H1 (cell line): ENCODE measurements around the gene AGBL4. TPM values are rescaled to one million over a fixed set of nuclear protein-coding genes. Genes with fewer than 3 reads are reported as not detected.

Experiments
- CTCF ChIA-PET: fragments of 300-600 bp; sonication (Branson Sonifier 250); formaldehyde crosslinking; loops from one replicate; lab custom pipeline; 2021; ENCODE audit not compliant: partially characterized antibody; lab: Charles Lee
- POLR2A ChIA-PET: fragments of 300-600 bp; sonication (Branson Sonifier 250); formaldehyde crosslinking; loops from one replicate; lab custom pipeline; 2021; ENCODE audit warnings: inconsistent platforms; ENCODE audit not compliant: partially characterized antibody; lab: Charles Lee
- DNase-seq, 2 experiments: peaks; one replicate each; pipeline versions ENCODE4 v3.0.0 to v3.0.0-alpha.2; 2010 to 2022; ENCODE audit warnings: low spot score in 2 of 2, low read depth in 1 of 2, mixed read lengths in 1 of 2
- FAIRE-seq: peaks from 2 replicates; lab custom pipeline; 2011; peaks lifted over from hg19 to GRCh38; lab: Jason Lieb, UNC
- H2AFZ ChIP-seq: 2 replicates; pipeline ENCODE4 v1.8.1; 2012; ENCODE audit warnings: low read length, inconsistent platforms
- H2AK5ac ChIP-seq: 2 replicates; pipeline ENCODE4 v1.6.1; 2013; ENCODE audit warnings: low read depth, low read length
- H2BK120ac ChIP-seq: replicated peaks from 2 replicates; pipeline ENCODE3; 2013; ENCODE audit warnings: low read depth, low read length, inconsistent platforms
- H2BK12ac ChIP-seq: 2 replicates; pipeline ENCODE4 v1.6.1; 2013; ENCODE audit warnings: low read depth, low read length
- H2BK15ac ChIP-seq: 2 replicates; pipeline ENCODE4 v1.6.1; 2013; ENCODE audit warnings: low read length
- H2BK20ac ChIP-seq: 2 replicates; pipeline ENCODE4 v1.6.1; 2013; ENCODE audit warnings: low read length
- H2BK5ac ChIP-seq: 2 replicates; pipeline ENCODE4 v1.6.1; 2013; ENCODE audit warnings: low read depth, low read length
- H3K14ac ChIP-seq: 2 replicates; pipeline ENCODE4 v1.6.1; 2013; ENCODE audit warnings: inconsistent platforms; ENCODE audit not compliant: insufficient read length
- H3K18ac ChIP-seq: 2 replicates; pipeline ENCODE4 v1.6.1; 2013; ENCODE audit warnings: low read length; ENCODE audit errors: extremely low read depth
- H3K23ac ChIP-seq: 2 replicates; pipeline ENCODE4 v1.6.1; 2013; ENCODE audit warnings: inconsistent platforms; ENCODE audit not compliant: insufficient read length
- H3K23me2 ChIP-seq: 2 replicates; pipeline ENCODE4 v1.6.1; 2013; ENCODE audit warnings: low read depth, low read length
- H3K27ac ChIP-seq: 2 replicates; pipeline ENCODE4 v1.6.1; 2011; ENCODE audit warnings: low read depth, low read length, inconsistent platforms
- H3K27me3 ChIP-seq, 4 experiments: replicated peaks in 1 of 4; 1 replicate in 1 of 4; 2 replicates in 3 of 4; pipeline versions ENCODE4 v1.6.1 to v1.8.1; 2011 to 2013; ENCODE audit warnings: low read length in 3 of 4, mild to moderate bottlenecking in 3 of 4, inconsistent platforms in 2 of 4, mixed read lengths in 2 of 4, moderate library complexity in 1 of 4; ENCODE audit not compliant: control insufficient read depth in 3 of 4, insufficient read depth in 3 of 4; ENCODE audit errors: extremely low read depth in 1 of 4
- H3K36me3 ChIP-seq, 4 experiments: 2 replicates each; pipeline versions ENCODE4 v1.6.1 to v1.8.1; 2011 to 2013; ENCODE audit warnings: mild to moderate bottlenecking in 4 of 4, low read length in 3 of 4, moderate library complexity in 2 of 4, control low read depth in 1 of 4, inconsistent platforms in 1 of 4; ENCODE audit not compliant: insufficient read depth in 4 of 4, control insufficient read depth in 2 of 4
- H3K4ac ChIP-seq: replicated peaks from 2 replicates; pipeline ENCODE3; 2013; ENCODE audit warnings: low read length, low read depth, mixed read lengths, inconsistent platforms; ENCODE audit not compliant: insufficient read length
- H3K4me1 ChIP-seq, 4 experiments: replicated peaks in 1 of 4; 1 replicate in 1 of 4; 2 replicates in 3 of 4; pipeline versions ENCODE4 v1.6.1 to v1.8.1; 2011 to 2013; ENCODE audit warnings: low read length in 3 of 4, inconsistent platforms in 2 of 4, mixed read lengths in 1 of 4; ENCODE audit not compliant: insufficient read depth in 4 of 4, control insufficient read depth in 3 of 4
- H3K4me2 ChIP-seq, 2 experiments: 2 replicates each; pipeline versions ENCODE4 v1.6.1 to v1.8.1; 2011 to 2013; ENCODE audit warnings: low read depth in 2 of 2, low read length in 2 of 2, control low read depth in 1 of 2, inconsistent platforms in 1 of 2, mild to moderate bottlenecking in 1 of 2; ENCODE audit not compliant: insufficient read depth in 1 of 2
- H3K4me3 ChIP-seq, 4 experiments: fragments of 200-600, 300-600 bp in 1 of 4; sonication (generic), shearing (Covaris generic), sonication (Bioruptor Twin) in 1 of 4; 2 replicates each; pipeline versions ENCODE4 v1.5.1 to v1.8.1; 2011 to 2016; ENCODE audit warnings: low read length in 4 of 4, low read depth in 3 of 4, control low read depth in 2 of 4, inconsistent platforms in 2 of 4, mild to moderate bottlenecking in 2 of 4, mixed read lengths in 1 of 4, moderate library complexity in 1 of 4; ENCODE audit not compliant: insufficient read depth in 2 of 4; ENCODE audit errors: extremely low read depth in 1 of 4
- H3K56ac ChIP-seq: replicated peaks from 2 replicates; pipeline ENCODE3; 2013; ENCODE audit warnings: low read depth, mild to moderate bottlenecking, mixed read lengths, low read length, inconsistent platforms; ENCODE audit not compliant: insufficient read length
- H3K79me1 ChIP-seq: 2 replicates; pipeline ENCODE4 v1.6.1; 2013; ENCODE audit warnings: low read depth, low read length, control low read depth
- H3K79me2 ChIP-seq, 2 experiments: 2 replicates each; pipeline versions ENCODE4 v1.6.1 to v1.8.1; 2012 to 2013; ENCODE audit warnings: low read length in 2 of 2, mild to moderate bottlenecking in 2 of 2, inconsistent platforms in 1 of 2; ENCODE audit not compliant: insufficient read depth in 2 of 2, control insufficient read depth in 1 of 2
- H3K9ac ChIP-seq, 4 experiments: replicated peaks in 1 of 4; 1 replicate in 1 of 4; 2 replicates in 3 of 4; pipeline versions ENCODE4 v1.6.1 to v1.8.1; 2011 to 2013; ENCODE audit warnings: low read depth in 3 of 4, low read length in 3 of 4, control low read depth in 2 of 4, mild to moderate bottlenecking in 2 of 4, moderate library complexity in 2 of 4, inconsistent platforms in 1 of 4; ENCODE audit errors: extremely low read depth in 1 of 4
- H3K9me3 ChIP-seq, 2 experiments: 2 replicates each; pipeline versions ENCODE4 v1.6.1 to v1.8.1; 2012 to 2013; ENCODE audit warnings: mild to moderate bottlenecking in 2 of 2, moderate library complexity in 2 of 2, control low read depth in 1 of 2, inconsistent platforms in 1 of 2, low read depth in 1 of 2, low read length in 1 of 2, mixed read lengths in 1 of 2; ENCODE audit not compliant: insufficient read depth in 2 of 2
- H4K20me1 ChIP-seq, 2 experiments: replicated peaks in 1 of 2; 2 replicates each; pipeline versions ENCODE3 to v1.8.1; 2011 to 2013; ENCODE audit warnings: inconsistent platforms in 2 of 2, low read length in 2 of 2, mild to moderate bottlenecking in 1 of 2; ENCODE audit not compliant: insufficient read depth in 2 of 2, control insufficient read depth in 1 of 2
- H4K5ac ChIP-seq: 2 replicates; pipeline ENCODE4 v1.6.1; 2013; ENCODE audit warnings: low read length, low read depth, mixed read lengths, inconsistent platforms; ENCODE audit not compliant: insufficient read length
- H4K8ac ChIP-seq: 2 replicates; pipeline ENCODE4 v1.8.0; 2013; ENCODE audit warnings: mild to moderate bottlenecking, moderate library complexity, low read length, inconsistent platforms; ENCODE audit not compliant: insufficient read depth; ENCODE audit errors: extremely low read depth
- H4K91ac ChIP-seq: replicated peaks from 2 replicates; pipeline ENCODE3; 2013; ENCODE audit warnings: low read length, mixed read lengths, inconsistent platforms; ENCODE audit not compliant: insufficient read length
- BACH1 ChIP-seq: IDR thresholded peaks from 2 replicates; pipeline ENCODE4 v1.6.1; 2012; ENCODE audit warnings: low read length, improper control_type of control experiment
- BRCA1 ChIP-seq: IDR thresholded peaks from 2 replicates; pipeline ENCODE4 v1.6.1; 2012; ENCODE audit warnings: low read depth, low read length, improper control_type of control experiment
- CBX5 ChIP-seq: fragments of 300-800, 300-1000 bp; sonication (generic); IDR thresholded peaks from 2 replicates; pipeline ENCODE4 v1.7.1; 2016; ENCODE audit warnings: antibody characterized with exemption, low read length, low read depth
- CHD1 ChIP-seq: IDR thresholded peaks from 2 replicates; pipeline ENCODE4 v1.6.1; 2012; ENCODE audit warnings: low read depth, low read length, improper control_type of control experiment
- CREB1 ChIP-seq: IDR thresholded peaks from 2 replicates; pipeline ENCODE4 v1.6.1; 2012; ENCODE audit warnings: inconsistent platforms
- EGR1 ChIP-seq: IDR thresholded peaks from 2 replicates; pipeline ENCODE4 v1.6.1; 2011; ENCODE audit warnings: low read depth, low read length, borderline replicate concordance
- EZH2 ChIP-seq: fragments of 200-600 bp; sonication (generic); IDR thresholded peaks from 2 replicates; pipeline ENCODE4 v1.7.1; 2012; ENCODE audit warnings: low read depth, mild to moderate bottlenecking, moderate library complexity, low read length, inconsistent platforms; ENCODE audit not compliant: severe bottlenecking
- FOSL1 ChIP-seq: IDR thresholded peaks from 2 replicates; pipeline ENCODE4 v1.6.1; 2011; ENCODE audit warnings: mild to moderate bottlenecking, low read depth, low read length, moderate library complexity; ENCODE audit not compliant: insufficient read depth
- RXRA ChIP-seq: IDR thresholded peaks from 2 replicates; pipeline ENCODE4 v1.6.1; 2011; ENCODE audit warnings: low read depth, mild to moderate bottlenecking, low read length, moderate library complexity; ENCODE audit not compliant: insufficient read depth
- TCF12 ChIP-seq: IDR thresholded peaks from 2 replicates; pipeline ENCODE4 v1.6.1; 2011; ENCODE audit warnings: low read depth, mild to moderate bottlenecking, low read length
- YY1 ChIP-seq: IDR thresholded peaks from 2 replicates; pipeline ENCODE4 v1.6.1; 2011; ENCODE audit warnings: low read depth, mild to moderate bottlenecking, low read length
- WGBS, 2 experiments: shearing (Covaris generic) in 1 of 2; methylation state at CpG; one replicate each; pipeline versions ENCODE4 v1.1.6 to v1.1.7; 2013 to 2015; ENCODE audit warnings: low lambda C conversion rate in 2 of 2, mixed read lengths in 2 of 2, inconsistent platforms in 1 of 2, low coverage in 1 of 2, missing lambda C conversion rate in 1 of 2; ENCODE audit not compliant: insufficient replicate concordance in 2 of 2, insufficient coverage in 1 of 2, insufficient read length in 1 of 2; ENCODE audit errors: extremely low coverage in 1 of 2, missing lambda C conversion rate in 1 of 2; 5-methylcytosine and 5-hydroxymethylcytosine counted together
- polyA plus RNA-seq, 7 experiments: library from polyadenylated mRNA; depleted of rRNA in 3 of 7; stranded (reverse) in 5 of 7; unstranded in 2 of 7; fragments of >200 nt in 5 of 7; fragments of 200-250 nt in 2 of 7; gene quantifications; 1 replicate in 5 of 7; 2 replicates in 1 of 7; 4 replicates in 1 of 7; pipeline versions ENCODE4 v1.2.1 to v1.2.3, GENCODE V29; 2011 to 2013; ENCODE audit warnings: missing spikeins in 2 of 7, mixed read lengths in 2 of 7
- total RNA-seq: library from RNA; stranded (reverse); fragmentation: NEBNext Ultra II Directional; extraction: Animal tissue kit (Norgen Biotek cat#: 25700); gene quantifications from 2 replicates; pipeline ENCODE4 v1.2.1, GENCODE V29; 2021
- TF ChIP-seq, protein P1 (sequence below): IDR thresholded peaks from 2 replicates; pipeline ENCODE4 v1.6.1; 2012; ENCODE audit warnings: inconsistent platforms
- TF ChIP-seq, protein P2 (sequence below), 3 experiments: IDR thresholded peaks; 1 replicate in 2 of 3; 2 replicates in 1 of 3; pipeline versions ENCODE4 v1.5.1 to v1.6.1; 2011; ENCODE audit warnings: low read length in 3 of 3, mild to moderate bottlenecking in 3 of 3, inconsistent platforms in 2 of 3, low read depth in 1 of 3, moderate library complexity in 1 of 3; ENCODE audit not compliant: insufficient read depth in 1 of 3; ENCODE audit errors: control extremely low read depth in 1 of 3

AGBL4 gene
- total and polyA plus RNA-seq, 2 of the 8 experiments (the other 6 are each of a cell fraction or from before 2014, with no cell fraction given) = 0.41 to 0.45 TPM

DNA sequence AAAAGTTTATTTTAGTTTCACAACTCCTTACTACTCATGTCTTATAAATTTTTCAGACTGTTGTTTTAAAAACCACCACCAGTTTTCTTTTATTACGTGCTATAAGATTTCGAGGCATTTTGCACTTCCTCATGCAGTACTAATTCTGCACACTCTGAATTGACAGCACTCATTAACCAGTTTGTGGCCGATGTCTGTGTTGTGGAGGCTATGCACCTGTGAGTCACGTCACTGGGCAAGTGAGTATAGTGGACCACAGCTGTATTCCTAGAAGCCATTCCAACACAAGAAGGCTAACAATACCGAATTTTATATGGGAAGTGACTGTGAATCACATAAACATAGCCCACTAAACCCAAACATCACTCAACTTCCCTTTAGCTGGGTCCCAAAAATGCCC is 1530.7 kb downstream of the AGBL4 start:
- Histone ChIP-seq H2BK120ac (no peak overlapping the region), H2BK15ac (no peak overlapping the region), H2BK20ac (no peak overlapping the region), H3K4me1 (peaks cover 0 to 6% (median 1%) of the 10 kb centered on the region in 4 experiments; a peak in 1 of 7 replicates), H4K91ac (no peak overlapping the region), H3K4ac (no peak overlapping the region), H3K18ac (no peak overlapping the region), H3K4me3 (no peak overlapping the region), H3K9ac (no peak overlapping the region), H3K56ac (no peak overlapping the region), H4K8ac (no peak overlapping the region), H3K79me1 (no peaks in the 10 kb centered on the region), H3K4me2 (no peak overlapping the region), H2BK12ac (no peak overlapping the region), H4K20me1 (no peaks in the 10 kb centered on the region), H3K27me3 (no peaks in the 10 kb centered on the region), H3K23me2 (no peaks in the 10 kb centered on the region; the same call in 1 of the 2 replicates), H3K36me3 (no peaks in the 10 kb centered on the region), H3K9me3 (no peaks in the 10 kb centered on the region), H3K27ac (no peak overlapping the region), H2AK5ac (no peak overlapping the region), H2BK5ac (no peak overlapping the region), H4K5ac (no peak overlapping the region), H3K14ac (no peak overlapping the region), H2AFZ (no peak overlapping the region), H3K79me2 (no peaks in the 10 kb centered on the region), H3K23ac (no peak overlapping the region)
- 91% methylated on average over 5 of the region's 5 CpGs; no CpG with 5 or more reads in 1 of the 2 experiments for WGBS, 2 experiments
- CTCF ChIA-PET = interaction anchor here (1.2 kb wide), 1 partner anchor 74 kb away, joined by 3 read pairs; no protein-coding TSS in a partner anchor
- FAIRE-seq (no peak), DNase-seq (no peak)
- POLR2A ChIA-PET = no interaction called here
- TF ChIP-seq TCF12 = no peak
- TF ChIP-seq CBX5 = no peak
- no peak for TF ChIP-seq BRCA1
- no peak for TF ChIP-seq EGR1
- TF ChIP-seq, protein P1, sequence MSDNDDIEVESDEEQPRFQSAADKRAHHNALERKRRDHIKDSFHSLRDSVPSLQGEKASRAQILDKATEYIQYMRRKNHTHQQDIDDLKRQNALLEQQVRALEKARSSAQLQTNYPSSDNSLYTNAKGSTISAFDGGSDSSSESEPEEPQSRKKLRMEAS = no peak
- TF ChIP-seq, protein P2, sequence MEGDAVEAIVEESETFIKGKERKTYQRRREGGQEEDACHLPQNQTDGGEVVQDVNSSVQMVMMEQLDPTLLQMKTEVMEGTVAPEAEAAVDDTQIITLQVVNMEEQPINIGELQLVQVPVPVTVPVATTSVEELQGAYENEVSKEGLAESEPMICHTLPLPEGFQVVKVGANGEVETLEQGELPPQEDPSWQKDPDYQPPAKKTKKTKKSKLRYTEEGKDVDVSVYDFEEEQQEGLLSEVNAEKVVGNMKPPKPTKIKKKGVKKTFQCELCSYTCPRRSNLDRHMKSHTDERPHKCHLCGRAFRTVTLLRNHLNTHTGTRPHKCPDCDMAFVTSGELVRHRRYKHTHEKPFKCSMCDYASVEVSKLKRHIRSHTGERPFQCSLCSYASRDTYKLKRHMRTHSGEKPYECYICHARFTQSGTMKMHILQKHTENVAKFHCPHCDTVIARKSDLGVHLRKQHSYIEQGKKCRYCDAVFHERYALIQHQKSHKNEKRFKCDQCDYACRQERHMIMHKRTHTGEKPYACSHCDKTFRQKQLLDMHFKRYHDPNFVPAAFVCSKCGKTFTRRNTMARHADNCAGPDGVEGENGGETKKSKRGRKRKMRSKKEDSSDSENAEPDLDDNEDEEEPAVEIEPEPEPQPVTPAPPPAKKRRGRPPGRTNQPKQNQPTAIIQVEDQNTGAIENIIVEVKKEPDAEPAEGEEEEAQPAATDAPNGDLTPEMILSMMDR (IDR thresholded peaks at IDR 0.05; ENCODE audit: control extremely low read depth in 1 of 3, insufficient read depth in 1 of 3, low read depth in 1 of 3, low read length in 3 of 3) = no peak
- TF ChIP-seq RXRA = no peak
- no peak for TF ChIP-seq CREB1
- TF ChIP-seq BACH1 = no peak
- TF ChIP-seq FOSL1 = no peak
- TF ChIP-seq EZH2 = no peak
- no peak for TF ChIP-seq CHD1
- TF ChIP-seq YY1 = no peak
